Gastrocnemius medialis (tissue), 4 donors: Measurements from ENCODE around the gene MTMR12. TPM values are rescaled to one million over a fixed set of nuclear protein-coding genes. Genes with fewer than 3 reads are reported as not detected.

Experiments used
- ATAC-seq, 2 donors: fragments of 150-250 bp; one replicate each; pipeline ENCODE4 v1.9.1; 2016
- DNase-seq, 2 donors: peaks; one replicate each; pipeline ENCODE4 v3.0.0-alpha.2; 2019
- H3K27ac ChIP-seq, 4 donors: fragments of 200-600 bp; sonication (generic); 1 replicate in 1 of 4; 2 replicates in 3 of 4; pipeline ENCODE4 v1.5.1; 2016 to 2018; ENCODE audit warnings: mild to moderate bottlenecking in 2 of 4, moderate library complexity in 1 of 4
- H3K27me3 ChIP-seq, 3 donors: fragments of 200-600 bp; sonication (generic) in 2 of 3; 1 replicate in 1 of 3; 2 replicates in 2 of 3; pipeline versions ENCODE4 v1.5.1 to v1.6.0; 2016 to 2019; ENCODE audit warnings: mild to moderate bottlenecking in 1 of 3, moderate library complexity in 1 of 3
- H3K36me3 ChIP-seq, 2 donors: fragments of 200-600 bp; sonication (generic) in 1 of 2; one replicate each; pipeline ENCODE4 v1.5.1; 2017 to 2018
- H3K4me1 ChIP-seq, 2 donors: fragments of 200-600 bp; sonication (generic) in 1 of 2; one replicate each; pipeline ENCODE4 v1.5.1; 2016 to 2017; ENCODE audit warnings: mild to moderate bottlenecking in 2 of 2
- H3K4me3 ChIP-seq, 4 donors: fragments of 200-600 bp; sonication (generic) in 3 of 4; 1 replicate in 1 of 4; 2 replicates in 3 of 4; pipeline ENCODE4 v1.5.1; 2016 to 2019; ENCODE audit warnings: mild to moderate bottlenecking in 2 of 4
- H3K9me3 ChIP-seq, 3 donors: fragments of 200-600 bp; sonication (generic) in 2 of 3; 1 replicate in 1 of 3; 2 replicates in 2 of 3; pipeline ENCODE4 v1.5.1; 2016 to 2019
- CTCF ChIP-seq, 5 experiments: fragments of 450-650 bp in 3 of 5; fragments of 200-600 bp in 2 of 5; sonication (generic) in 2 of 5; IDR thresholded peaks in 4 of 5; conservative IDR thresholded peaks in 1 of 5; 1 replicate in 4 of 5; 2 replicates in 1 of 5; pipeline ENCODE4 v1.5.1; 2016 to 2019; ENCODE audit warnings: antibody characterized with exemption in 5 of 5, mild to moderate bottlenecking in 3 of 5, moderate library complexity in 3 of 5
- POLR2A ChIP-seq, 2 donors: fragments of 450-650 bp; IDR thresholded peaks; one replicate each; pipeline ENCODE4 v1.6.1; 2017; ENCODE audit warnings: antibody characterized with exemption in 2 of 2, mild to moderate bottlenecking in 2 of 2, moderate library complexity in 2 of 2
- in situ Hi-C, 4 donors: fragments of 200-750 bp; cut with MboI; loops; one replicate each; pipeline versions ENCODE4 v1.15.0 to v1.8.0; 2017; ENCODE audit warnings: low sequenced_read_pairs in 4 of 4
- intact Hi-C: fragments of 100-400 bp; cut with DNase I; formaldehyde crosslinking; loops from one replicate; pipeline ENCODE4 v1.15.1; 2023; ENCODE audit warnings: low total_unique reads
- total RNA-seq, 4 donors: library from RNA; depleted of rRNA; stranded (reverse); fragments of >200 nt; gene quantifications; one replicate each; pipeline versions ENCODE4 v1.1.0 to v1.2.3, GENCODE V29; 2016

The MTMR12 gene
- total RNA-seq, 4 donors from 2014 or later, result 6.4 to 11.5 (median 10.6) TPM

GRCh38 chr5:32339198-32339597, 26.5 kb upstream of the MTMR12 start:
- Histone ChIP-seq H3K27ac (no peak overlapping the region), H3K27me3 (no peaks in the 10 kb centered on the region), H3K4me1 (no peaks in the 10 kb centered on the region), H3K36me3 (no peaks in the 10 kb centered on the region), H3K9me3 (no peaks in the 10 kb centered on the region), H3K4me3 (no peak overlapping the region)
- DNase-seq (no peak), ATAC-seq (no peak)
- no peak for TF ChIP-seq POLR2A (IDR thresholded peaks at IDR 0.05)
- intact Hi-C loops (no loop called here), in situ Hi-C loops (loop anchor here in 2 of 4 donors (25.0 kb wide), 2 partner anchors 102 to 502 kb away; no protein-coding TSS in a partner anchor)

GRCh38 chr5:32332966-32333365, 20.2 kb upstream of the MTMR12 start:
- no peak overlapping the region for H3K27ac ChIP-seq
- no peak for DNase-seq
- no peaks in the 10 kb centered on the region for H3K4me1 ChIP-seq
- TF ChIP-seq CTCF (IDR thresholded peaks at IDR 0.05 in 4 of 5, conservative IDR thresholded peaks at IDR 0.05 in 1 of 5) (no peak), POLR2A (IDR thresholded peaks at IDR 0.05) (no peak)
- no peaks in the 10 kb centered on the region for H3K36me3 ChIP-seq
- in situ Hi-C loops, result loop anchor here in 2 of 4 donors (25.0 kb wide), 2 partner anchors 96 to 496 kb away; no protein-coding TSS in a partner anchor
- H3K4me3 ChIP-seq, result no peak overlapping the region
- intact Hi-C loops, result no loop called here
- no peaks in the 10 kb centered on the region for H3K27me3 ChIP-seq
- no peaks in the 10 kb centered on the region for H3K9me3 ChIP-seq
- ATAC-seq, result no peak

- Histone ChIP-seq H3K27me3 (no peaks in the 10 kb centered on the region), H3K4me1 (no peaks in the 10 kb centered on the region), H3K27ac (no peak overlapping the region), H3K36me3 (no peaks in the 10 kb centered on the region), H3K4me3 (no peak overlapping the region), H3K9me3 (no peaks in the 10 kb centered on the region)
- TF ChIP-seq CTCF (IDR thresholded peaks at IDR 0.05 in 4 of 5, conservative IDR thresholded peaks at IDR 0.05 in 1 of 5), result no peak
- no peak for TF ChIP-seq POLR2A (IDR thresholded peaks at IDR 0.05)
- no peak for ATAC-seq
- in situ Hi-C loops (loop anchor here in 2 of 4 donors (25.0 kb wide), 2 partner anchors 95 to 495 kb away; no protein-coding TSS in a partner anchor), intact Hi-C loops (no loop called here)
- DNase-seq, result no peak
Measured at GRCh38 chr5:32332361-32332760, 19.6 kb upstream of the MTMR12 start.

- intact Hi-C loops, result no loop called here
- H3K4me1 ChIP-seq, result no peaks in the 10 kb centered on the region
- ATAC-seq, result no peak
- no peak overlapping the region for H3K27ac ChIP-seq
- in situ Hi-C loops, result loop anchor here in 2 of 4 donors (25.0 kb wide), 2 partner anchors 95 to 495 kb away; no protein-coding TSS in a partner anchor
- DNase-seq, result no peak
- TF ChIP-seq POLR2A (IDR thresholded peaks at IDR 0.05), result no peak
- no peak for TF ChIP-seq CTCF (IDR thresholded peaks at IDR 0.05 in 4 of 5, conservative IDR thresholded peaks at IDR 0.05 in 1 of 5)
- no peaks in the 10 kb centered on the region for H3K36me3 ChIP-seq
- no peak overlapping the region for H3K4me3 ChIP-seq
- no peaks in the 10 kb centered on the region for H3K27me3 ChIP-seq
- no peaks in the 10 kb centered on the region for H3K9me3 ChIP-seq
Measured at GRCh38 chr5:32331935-32332274, 19.2 kb upstream of the MTMR12 start.

- Histone ChIP-seq H3K4me1 (no peaks in the 10 kb centered on the region), H3K9me3 (no peaks in the 10 kb centered on the region), H3K4me3 (no peak overlapping the region), H3K27ac (no peak overlapping the region), H3K36me3 (no peaks in the 10 kb centered on the region), H3K27me3 (no peaks in the 10 kb centered on the region)
- no peak for TF ChIP-seq CTCF (IDR thresholded peaks at IDR 0.05 in 4 of 5, conservative IDR thresholded peaks at IDR 0.05 in 1 of 5)
- no peak for TF ChIP-seq POLR2A (IDR thresholded peaks at IDR 0.05)
- no peak for ATAC-seq
- in situ Hi-C loops (loop anchor here in 2 of 4 donors (25.0 kb wide), 2 partner anchors 94 to 494 kb away; no protein-coding TSS in a partner anchor), intact Hi-C loops (no loop called here)
- no peak for DNase-seq
Measured at GRCh38 chr5:32331217-32331934, 18.6 kb upstream of the MTMR12 start.
